HCT116 (cell line): ENCODE measurements around the gene LEKR1. TPM values are rescaled to one million over a fixed set of nuclear protein-coding genes. Genes with fewer than 3 reads are reported as not detected.

Experiments used
- ATAC-seq: fragments of 200-7000 bp; cut with Tn5 transposase; 2 replicates; pipeline ENCODE4 v1.9.1; 2020; ENCODE audit warnings: mild to moderate bottlenecking, moderate library complexity
- BruUV-seq: library from RNA; stranded (reverse); fragments of 400-500 nt; replicated peaks from 2 replicates; lab custom pipeline; 2021; lab: Mats Ljungman, UMichigan
- CTCF ChIA-PET: fragments of 300-600 bp; sonication (Branson Sonifier 250); formaldehyde crosslinking; loops from one replicate; lab custom pipeline; 2021; ENCODE audit warnings: antibody characterized with exemption; lab: Charles Lee
- POLR2A ChIA-PET: fragments of 300-600, 350-600 bp; sonication (Branson Sonifier 250); formaldehyde crosslinking; loops from one replicate; lab custom pipeline; 2021; ENCODE audit warnings: antibody characterized with exemption; lab: Charles Lee
- RAD21 ChIA-PET, 2 experiments: fragments of 300-600 bp; sonication (Branson Sonifier 250); formaldehyde crosslinking; loops; one replicate each; lab custom pipeline; 2023; ENCODE audit warnings: low total read pairs in 2 of 2; ENCODE audit not compliant: uncharacterized antibody in 2 of 2, unreplicated experiment in 2 of 2, low non-redundant PET in 1 of 2; lab: Charles Lee
- DNase-seq: peaks from one replicate; pipeline ENCODE4 v3.0.0-alpha.2; 2010; ENCODE audit warnings: low read depth, low spot score
- H2AFZ ChIP-seq: fragments of 200-600 bp; shearing (Covaris generic), sonication (generic); 2 replicates; pipeline ENCODE4 v1.6.1; 2017; ENCODE audit warnings: low read depth, mixed run types, mixed read lengths, antibody characterized with exemption, low read length; ENCODE audit not compliant: poor library complexity, severe bottlenecking
- H3K27ac ChIP-seq: 2 replicates; pipeline ENCODE4 v1.5.1; 2012; ENCODE audit warnings: low read depth, low read length
- H3K27me3 ChIP-seq: fragments of 200-600 bp; sonication (generic); 2 replicates; pipeline ENCODE4 v1.6.1; 2016; ENCODE audit warnings: mixed run types, low read length, mixed read lengths; ENCODE audit not compliant: insufficient read depth
- H3K36me3 ChIP-seq, 2 experiments: fragments of 200-500 bp in 1 of 2; fragments of 200-600 bp in 1 of 2; sonication (Bioruptor generic) in 1 of 2; sonication (generic) in 1 of 2; 2 replicates each; pipeline versions ENCODE4 v1.5.1 to v1.6.1; 2014 to 2016; ENCODE audit warnings: low read length in 2 of 2, inconsistent platforms in 1 of 2, mixed read lengths in 1 of 2, mixed run types in 1 of 2; ENCODE audit not compliant: insufficient read depth in 2 of 2, control insufficient read depth in 1 of 2
- H3K4me1 ChIP-seq, 2 experiments: fragments of 200-600 bp in 1 of 2; sonication (generic) in 1 of 2; 2 replicates each; pipeline versions ENCODE4 v1.5.1 to v1.6.1; 2012 to 2017; ENCODE audit warnings: low read length in 2 of 2, inconsistent platforms in 1 of 2, mild to moderate bottlenecking in 1 of 2, mixed read lengths in 1 of 2, mixed run types in 1 of 2, moderate library complexity in 1 of 2; ENCODE audit not compliant: insufficient read depth in 2 of 2, control insufficient read depth in 1 of 2
- H3K4me2 ChIP-seq: fragments of 200-600 bp; sonication (generic); 2 replicates; pipeline ENCODE4 v1.6.1; 2017; ENCODE audit warnings: mixed run types, low read length, mixed read lengths
- H3K4me3 ChIP-seq, 2 experiments: fragments of 200-600 bp in 1 of 2; sonication (generic) in 1 of 2; replicated peaks in 1 of 2; 2 replicates each; pipeline ENCODE4 v1.5.1; 2011 to 2016; ENCODE audit warnings: low read length in 2 of 2, control low read depth in 1 of 2, low read depth in 1 of 2, mild to moderate bottlenecking in 1 of 2, mixed read lengths in 1 of 2, mixed run types in 1 of 2
- H3K79me2 ChIP-seq: fragments of 200-600 bp; sonication (generic); 2 replicates; pipeline ENCODE4 v1.6.1; 2017; ENCODE audit warnings: mild to moderate bottlenecking, mixed run types, low read length, moderate library complexity, mixed read lengths; ENCODE audit not compliant: insufficient read depth
- H3K9ac ChIP-seq: fragments of 200-600 bp; sonication (generic); 2 replicates; pipeline ENCODE4 v1.6.1; 2016; ENCODE audit warnings: low read length, mixed read lengths
- H3K9me2 ChIP-seq: fragments of 200-600 bp; sonication (generic), shearing (Covaris generic); 2 replicates; pipeline ENCODE4 v1.6.1; 2017; ENCODE audit warnings: mixed run types, mild to moderate bottlenecking, moderate library complexity; ENCODE audit not compliant: insufficient read depth
- H3K9me3 ChIP-seq, 2 experiments: fragments of 200-500 bp in 1 of 2; fragments of 200-600 bp in 1 of 2; sonication (Bioruptor generic) in 1 of 2; sonication (generic) in 1 of 2; 2 replicates each; pipeline ENCODE4 v1.6.1; 2014 to 2017; ENCODE audit warnings: low read length in 2 of 2, mixed read lengths in 2 of 2, inconsistent platforms in 1 of 2, low read depth in 1 of 2, mild to moderate bottlenecking in 1 of 2, mixed run types in 1 of 2, moderate library complexity in 1 of 2; ENCODE audit not compliant: control insufficient read depth in 1 of 2, insufficient read depth in 1 of 2
- H4K20me1 ChIP-seq: fragments of 200-600 bp; sonication (generic), shearing (Covaris generic); 2 replicates; pipeline ENCODE4 v1.6.1; 2017; ENCODE audit warnings: mixed run types, mild to moderate bottlenecking, moderate library complexity; ENCODE audit not compliant: insufficient read depth
- CBX3 ChIP-seq: IDR thresholded peaks from 2 replicates; pipeline ENCODE4 v1.6.1; 2012; ENCODE audit warnings: low read depth
- CEBPB ChIP-seq: IDR thresholded peaks from 2 replicates; pipeline ENCODE4 v1.6.1; 2012; ENCODE audit warnings: low read depth
- EGR1 ChIP-seq: IDR thresholded peaks from 2 replicates; pipeline ENCODE4 v1.6.1; 2012; ENCODE audit warnings: low read depth
- ELF1 ChIP-seq: IDR thresholded peaks from 2 replicates; pipeline ENCODE4 v1.6.1; 2012; ENCODE audit warnings: low read depth, borderline replicate concordance
- EZH2 ChIP-seq: fragments of 200-600 bp; sonication (generic); IDR thresholded peaks from 2 replicates; pipeline ENCODE4 v1.6.1; 2017; ENCODE audit warnings: antibody characterized with exemption, mixed run types
- EZH2phosphoT487 ChIP-seq: fragments of 200-600 bp; IDR thresholded peaks from 2 replicates; pipeline ENCODE4 v1.6.1; 2018; ENCODE audit warnings: antibody characterized with exemption, borderline replicate concordance
- FOSL1 ChIP-seq: IDR thresholded peaks from 2 replicates; pipeline ENCODE4 v1.6.1; 2012; ENCODE audit warnings: low read depth
- JUND ChIP-seq: IDR thresholded peaks from 2 replicates; pipeline ENCODE4 v1.6.1; 2012
- POLR2A ChIP-seq: IDR thresholded peaks from 2 replicates; pipeline ENCODE4 v1.7.0; 2011; ENCODE audit warnings: borderline replicate concordance; ENCODE audit not compliant: insufficient read depth, insufficient read length; ENCODE audit errors: extremely low read depth
- RAD21 ChIP-seq: IDR thresholded peaks from 2 replicates; pipeline ENCODE4 v1.6.1; 2012; ENCODE audit warnings: low read depth, mild to moderate bottlenecking
- SIN3A ChIP-seq: IDR thresholded peaks from 2 replicates; pipeline ENCODE4 v1.6.1; 2012; ENCODE audit warnings: low read depth
- SP1 ChIP-seq: IDR thresholded peaks from 2 replicates; pipeline ENCODE4 v1.6.1; 2012; ENCODE audit warnings: low read depth
- SRF ChIP-seq: IDR thresholded peaks from 2 replicates; pipeline ENCODE4 v1.6.1; 2012; ENCODE audit warnings: low read depth
- TCF7L2 ChIP-seq: IDR thresholded peaks from 2 replicates; pipeline ENCODE4 v1.7.0; 2011; ENCODE audit warnings: borderline replicate concordance, inconsistent platforms; ENCODE audit not compliant: insufficient read depth, insufficient read length; ENCODE audit errors: extremely low read depth
- ZFX ChIP-seq: fragments of 450-650 bp; IDR thresholded peaks from 2 replicates; pipeline ENCODE4 v1.6.1; 2017
- ZNF274 ChIP-seq: fragments of 200-500 bp; sonication (Bioruptor generic); IDR thresholded peaks from 2 replicates; pipeline ENCODE4 v1.6.1; 2014; ENCODE audit warnings: mild to moderate bottlenecking, low read depth, low read length, inconsistent platforms
- intact Hi-C: fragments of 100-400 bp; cut with micrococcal nuclease; formaldehyde crosslinking; loops from 2 replicates; pipeline ENCODE4 v1.10.0; 2022
- total RNA-seq: library from RNA; stranded (reverse); gene quantifications from one replicate; pipeline ENCODE4 v1.2.1, GENCODE V29; 2021; ENCODE audit not compliant: unreplicated experiment
- TF ChIP-seq, protein P1 (sequence below): IDR thresholded peaks from 2 replicates; pipeline ENCODE4 v1.6.1; 2012
- TF ChIP-seq, protein P2 (sequence below): IDR thresholded peaks from 2 replicates; pipeline ENCODE4 v1.6.1; 2012; ENCODE audit warnings: low read depth
- TF ChIP-seq, protein P3 (sequence below): IDR thresholded peaks from 2 replicates; pipeline ENCODE4 v1.6.1; 2012
- TF ChIP-seq, protein P4 (sequence below), 3 experiments: fragments of 200-600 bp in 1 of 3; sonication (generic) in 1 of 3; IDR thresholded peaks in 2 of 3; conservative IDR thresholded peaks in 1 of 3; 2 replicates each; pipeline ENCODE4 v1.5.1; 2012 to 2017; ENCODE audit warnings: low read depth in 2 of 3, low read length in 2 of 3, antibody characterized with exemption in 1 of 3, borderline replicate concordance in 1 of 3, control low read depth in 1 of 3, mild to moderate bottlenecking in 1 of 3, mixed read lengths in 1 of 3, mixed run types in 1 of 3, moderate library complexity in 1 of 3; ENCODE audit not compliant: insufficient read depth in 1 of 3

Gene LEKR1
- total RNA-seq, 1 experiment from 2014 or later = 2.1 TPM

DNA sequence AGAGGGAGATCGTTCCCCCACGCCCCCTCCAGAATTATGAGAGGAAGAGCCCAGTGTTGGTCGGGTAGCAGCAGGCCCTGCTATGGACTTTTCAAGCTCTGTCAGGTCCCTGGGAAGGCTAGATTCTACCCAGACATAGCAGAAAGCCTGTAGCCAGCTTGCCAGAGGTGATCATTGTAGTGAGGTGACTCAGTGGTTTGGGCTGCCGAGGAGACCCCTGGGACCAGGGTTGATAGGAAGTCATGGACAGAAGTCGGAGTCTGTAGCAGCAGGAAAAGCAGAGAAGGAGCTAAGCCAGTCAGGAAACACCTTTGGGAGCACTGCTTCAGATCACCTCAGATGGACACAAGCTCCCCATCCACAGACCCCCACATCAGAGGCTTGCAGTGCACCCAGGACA is 266.1 kb downstream of the LEKR1 start:
- POLR2A ChIA-PET = no interaction called here
- no peaks in the 10 kb centered on the region for H4K20me1 ChIP-seq
- BruUV-seq = no TSS peak

More for the DNA sequence above, 266.1 kb downstream of the LEKR1 start:
- RAD21 ChIA-PET = no interaction called here
- no peak overlapping the region for H3K4me3 ChIP-seq
- no peaks in the 10 kb centered on the region for H3K9me2 ChIP-seq
- DNase-seq = no peak
- no peaks in the 10 kb centered on the region for H3K9me3 ChIP-seq
- no peaks in the 10 kb centered on the region for H3K27me3 ChIP-seq
- no peak overlapping the region for H3K27ac ChIP-seq
- TF ChIP-seq RAD21 = no peak
- TF ChIP-seq, protein P1, sequence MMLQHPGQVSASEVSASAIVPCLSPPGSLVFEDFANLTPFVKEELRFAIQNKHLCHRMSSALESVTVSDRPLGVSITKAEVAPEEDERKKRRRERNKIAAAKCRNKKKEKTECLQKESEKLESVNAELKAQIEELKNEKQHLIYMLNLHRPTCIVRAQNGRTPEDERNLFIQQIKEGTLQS = no peak
- TF ChIP-seq JUND = no peak
- TF ChIP-seq EZH2phosphoT487 = no peak
- no peak for TF ChIP-seq EZH2
- TF ChIP-seq, protein P2, sequence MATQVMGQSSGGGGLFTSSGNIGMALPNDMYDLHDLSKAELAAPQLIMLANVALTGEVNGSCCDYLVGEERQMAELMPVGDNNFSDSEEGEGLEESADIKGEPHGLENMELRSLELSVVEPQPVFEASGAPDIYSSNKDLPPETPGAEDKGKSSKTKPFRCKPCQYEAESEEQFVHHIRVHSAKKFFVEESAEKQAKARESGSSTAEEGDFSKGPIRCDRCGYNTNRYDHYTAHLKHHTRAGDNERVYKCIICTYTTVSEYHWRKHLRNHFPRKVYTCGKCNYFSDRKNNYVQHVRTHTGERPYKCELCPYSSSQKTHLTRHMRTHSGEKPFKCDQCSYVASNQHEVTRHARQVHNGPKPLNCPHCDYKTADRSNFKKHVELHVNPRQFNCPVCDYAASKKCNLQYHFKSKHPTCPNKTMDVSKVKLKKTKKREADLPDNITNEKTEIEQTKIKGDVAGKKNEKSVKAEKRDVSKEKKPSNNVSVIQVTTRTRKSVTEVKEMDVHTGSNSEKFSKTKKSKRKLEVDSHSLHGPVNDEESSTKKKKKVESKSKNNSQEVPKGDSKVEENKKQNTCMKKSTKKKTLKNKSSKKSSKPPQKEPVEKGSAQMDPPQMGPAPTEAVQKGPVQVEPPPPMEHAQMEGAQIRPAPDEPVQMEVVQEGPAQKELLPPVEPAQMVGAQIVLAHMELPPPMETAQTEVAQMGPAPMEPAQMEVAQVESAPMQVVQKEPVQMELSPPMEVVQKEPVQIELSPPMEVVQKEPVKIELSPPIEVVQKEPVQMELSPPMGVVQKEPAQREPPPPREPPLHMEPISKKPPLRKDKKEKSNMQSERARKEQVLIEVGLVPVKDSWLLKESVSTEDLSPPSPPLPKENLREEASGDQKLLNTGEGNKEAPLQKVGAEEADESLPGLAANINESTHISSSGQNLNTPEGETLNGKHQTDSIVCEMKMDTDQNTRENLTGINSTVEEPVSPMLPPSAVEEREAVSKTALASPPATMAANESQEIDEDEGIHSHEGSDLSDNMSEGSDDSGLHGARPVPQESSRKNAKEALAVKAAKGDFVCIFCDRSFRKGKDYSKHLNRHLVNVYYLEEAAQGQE = no peak
- TF ChIP-seq TCF7L2 = no peak
- no peak for TF ChIP-seq SIN3A
- TF ChIP-seq CBX3 = no peak
- no peak for TF ChIP-seq FOSL1
- TF ChIP-seq ZNF274 = no peak
- TF ChIP-seq SRF = no peak
- TF ChIP-seq ELF1 = no peak
- no peak for TF ChIP-seq SP1
- no peak for TF ChIP-seq CEBPB
- no peak for TF ChIP-seq EGR1
- TF ChIP-seq POLR2A = no peak
- no peak for TF ChIP-seq ZFX
- TF ChIP-seq, protein P3, sequence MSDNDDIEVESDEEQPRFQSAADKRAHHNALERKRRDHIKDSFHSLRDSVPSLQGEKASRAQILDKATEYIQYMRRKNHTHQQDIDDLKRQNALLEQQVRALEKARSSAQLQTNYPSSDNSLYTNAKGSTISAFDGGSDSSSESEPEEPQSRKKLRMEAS = no peak
- TF ChIP-seq, protein P4, sequence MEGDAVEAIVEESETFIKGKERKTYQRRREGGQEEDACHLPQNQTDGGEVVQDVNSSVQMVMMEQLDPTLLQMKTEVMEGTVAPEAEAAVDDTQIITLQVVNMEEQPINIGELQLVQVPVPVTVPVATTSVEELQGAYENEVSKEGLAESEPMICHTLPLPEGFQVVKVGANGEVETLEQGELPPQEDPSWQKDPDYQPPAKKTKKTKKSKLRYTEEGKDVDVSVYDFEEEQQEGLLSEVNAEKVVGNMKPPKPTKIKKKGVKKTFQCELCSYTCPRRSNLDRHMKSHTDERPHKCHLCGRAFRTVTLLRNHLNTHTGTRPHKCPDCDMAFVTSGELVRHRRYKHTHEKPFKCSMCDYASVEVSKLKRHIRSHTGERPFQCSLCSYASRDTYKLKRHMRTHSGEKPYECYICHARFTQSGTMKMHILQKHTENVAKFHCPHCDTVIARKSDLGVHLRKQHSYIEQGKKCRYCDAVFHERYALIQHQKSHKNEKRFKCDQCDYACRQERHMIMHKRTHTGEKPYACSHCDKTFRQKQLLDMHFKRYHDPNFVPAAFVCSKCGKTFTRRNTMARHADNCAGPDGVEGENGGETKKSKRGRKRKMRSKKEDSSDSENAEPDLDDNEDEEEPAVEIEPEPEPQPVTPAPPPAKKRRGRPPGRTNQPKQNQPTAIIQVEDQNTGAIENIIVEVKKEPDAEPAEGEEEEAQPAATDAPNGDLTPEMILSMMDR (IDR thresholded peaks at IDR 0.05 in 2 of 3, conservative IDR thresholded peaks at IDR 0.05 in 1 of 3; ENCODE audit: borderline replicate concordance in 1 of 3, insufficient read depth in 1 of 3, low read depth in 2 of 3, low read length in 2 of 3) = no peak
- TF ChIP-seq, all 23 proteins: peak for 0
- Histone ChIP-seq H3K9ac (no peak overlapping the region), H2AFZ (no peak overlapping the region), H3K4me2 (no peak overlapping the region), H3K36me3 (no peaks in the 10 kb centered on the region), H3K79me2 (no peaks in the 10 kb centered on the region), H3K4me1 (peaks cover 14 to 29% of the 10 kb centered on the region in 2 experiments)
- ATAC-seq = no peak
- CTCF ChIA-PET = no interaction called here
- intact Hi-C loops = no loop called here
